HEK293 (cell line): ENCODE measurements around the gene ADM2.
A peak's percentile ranks its signal among the peaks of the same experiment; 100 is the strongest.

ENCODE experiments used
- CTCF ChIP-seq: fragments of 450-650 bp; formaldehyde crosslinking; IDR thresholded peaks from 2 replicates; pipeline ENCODE4 v1.5.1; 2016; ENCODE audit warnings: missing biosample characterization, missing genetic modification characterization
- EGR2 ChIP-seq: fragments of 450-650 bp; formaldehyde crosslinking; IDR thresholded peaks from 2 replicates; pipeline ENCODE4 v1.5.1; 2016; ENCODE audit warnings: low read depth, missing biosample characterization, missing genetic modification characterization
- MZF1 ChIP-seq: fragments of 450-650 bp; formaldehyde crosslinking; IDR thresholded peaks from 2 replicates; pipeline ENCODE4 v1.5.1; 2017; ENCODE audit warnings: missing biosample characterization, missing genetic modification characterization, borderline replicate concordance
- SP3 ChIP-seq: fragments of 450-650 bp; formaldehyde crosslinking; IDR thresholded peaks from 2 replicates; pipeline ENCODE4 v1.5.1; 2016; ENCODE audit warnings: missing biosample characterization, missing genetic modification characterization
- ZBTB21 ChIP-seq: fragments of 450-650 bp; formaldehyde crosslinking; IDR thresholded peaks from 2 replicates; pipeline ENCODE4 v1.5.1; 2017; ENCODE audit warnings: missing biosample characterization, missing genetic modification characterization
- ZNF138 ChIP-seq: fragments of 450-650 bp; formaldehyde crosslinking; IDR thresholded peaks from 2 replicates; pipeline ENCODE4 v1.5.1; 2016; ENCODE audit warnings: missing biosample characterization, missing genetic modification characterization, borderline replicate concordance
- ZNF2 ChIP-seq: fragments of 450-650 bp; formaldehyde crosslinking; IDR thresholded peaks from 2 replicates; pipeline ENCODE4 v1.5.1; 2016; ENCODE audit warnings: missing biosample characterization, missing genetic modification characterization
- ZNF302 ChIP-seq: fragments of 450-650 bp; formaldehyde crosslinking; IDR thresholded peaks from 2 replicates; pipeline ENCODE4 v1.5.1; 2016; ENCODE audit warnings: missing biosample characterization, missing genetic modification characterization, low read depth
- ZNF510 ChIP-seq: fragments of 450-650 bp; formaldehyde crosslinking; IDR thresholded peaks from 2 replicates; pipeline ENCODE4 v1.5.1; 2018; ENCODE audit warnings: mild to moderate bottlenecking, missing genetic modification characterization, missing biosample characterization; ENCODE audit not compliant: insufficient replicate concordance

GRCh38 chr22:50506611-50507420, 25.5 kb downstream of the ADM2 start:
- TF ChIP-seq ZBTB21 (tag by site-specific recombination), result no peak
- TF ChIP-seq ZNF510 (tag by site-specific recombination), result no peak
- TF ChIP-seq ZNF138 (tag by site-specific recombination), result no peak
- peak; percentile 78 for TF ChIP-seq EGR2 (tag by site-specific recombination)
- TF ChIP-seq MZF1 (tag by site-specific recombination), result no peak
- no peak for TF ChIP-seq CTCF (tag by site-specific recombination)
- TF ChIP-seq ZNF2 (tag by site-specific recombination), result no peak
- TF ChIP-seq ZNF302, result no peak
- no peak for TF ChIP-seq SP3 (tag by site-specific recombination)
